HG02938 (cell line): ENCODE data around the gene NPEPL1.

Experiments
- ATAC-seq: cut with Tn5 transposase; IDR thresholded peaks from one replicate; pipeline ENCODE4 v1.9.1; 2021; ENCODE audit warnings: mild to moderate bottlenecking, moderate library complexity; ENCODE audit not compliant: unreplicated experiment

Gene NPEPL1

DNA sequence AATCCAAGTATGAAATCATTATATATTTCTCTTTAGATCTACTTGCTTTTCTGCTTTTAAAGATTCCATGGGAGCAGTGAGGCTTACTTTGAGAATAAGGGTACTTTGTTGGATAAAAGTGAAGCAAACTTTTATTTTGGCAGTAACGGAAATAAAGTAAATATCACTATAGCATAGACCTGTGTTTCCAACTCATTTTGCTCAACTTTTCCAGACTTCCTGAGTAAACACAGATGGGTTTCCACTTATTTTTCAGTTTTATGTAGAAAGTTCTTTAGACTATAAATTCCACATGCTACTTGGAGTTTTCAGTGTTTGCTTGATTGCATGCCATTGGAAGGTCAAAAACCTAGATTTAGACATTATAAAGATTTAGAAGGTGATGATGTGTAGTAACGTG lies 35.3 kb upstream of the NPEPL1 start:
- no peak for ATAC-seq

- no peak for ATAC-seq
Measured at GRCh38 chr20:58657986-58658385, 34.6 kb upstream of the NPEPL1 start.

DNA sequence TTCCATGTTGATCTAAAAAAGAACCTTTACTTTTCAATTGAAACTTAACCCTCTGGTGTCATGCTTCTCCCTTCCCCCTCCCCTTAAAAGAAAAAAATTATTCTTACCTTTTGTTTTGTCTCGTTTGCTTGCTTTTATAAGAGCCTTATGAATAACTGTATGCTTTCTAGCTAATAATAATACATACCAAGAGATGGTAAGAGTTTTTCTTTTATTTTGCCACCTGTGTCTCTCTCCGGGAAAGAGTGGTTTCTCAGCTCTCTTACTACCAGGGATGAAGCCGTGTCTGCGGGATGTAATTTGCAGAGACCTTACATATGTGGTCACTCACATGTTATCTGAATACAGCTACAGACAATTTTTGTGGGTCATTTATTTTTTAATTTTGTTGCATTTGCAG lies 33.8 kb upstream of the NPEPL1 start:
- no peak for ATAC-seq

- no peak for ATAC-seq
Measured at GRCh38 chr20:58659841-58660240, 32.8 kb upstream of the NPEPL1 start.

GRCh38 chr20:58660855-58661597 lies 31.6 kb upstream of the NPEPL1 start:
- ATAC-seq, result no peak

DNA sequence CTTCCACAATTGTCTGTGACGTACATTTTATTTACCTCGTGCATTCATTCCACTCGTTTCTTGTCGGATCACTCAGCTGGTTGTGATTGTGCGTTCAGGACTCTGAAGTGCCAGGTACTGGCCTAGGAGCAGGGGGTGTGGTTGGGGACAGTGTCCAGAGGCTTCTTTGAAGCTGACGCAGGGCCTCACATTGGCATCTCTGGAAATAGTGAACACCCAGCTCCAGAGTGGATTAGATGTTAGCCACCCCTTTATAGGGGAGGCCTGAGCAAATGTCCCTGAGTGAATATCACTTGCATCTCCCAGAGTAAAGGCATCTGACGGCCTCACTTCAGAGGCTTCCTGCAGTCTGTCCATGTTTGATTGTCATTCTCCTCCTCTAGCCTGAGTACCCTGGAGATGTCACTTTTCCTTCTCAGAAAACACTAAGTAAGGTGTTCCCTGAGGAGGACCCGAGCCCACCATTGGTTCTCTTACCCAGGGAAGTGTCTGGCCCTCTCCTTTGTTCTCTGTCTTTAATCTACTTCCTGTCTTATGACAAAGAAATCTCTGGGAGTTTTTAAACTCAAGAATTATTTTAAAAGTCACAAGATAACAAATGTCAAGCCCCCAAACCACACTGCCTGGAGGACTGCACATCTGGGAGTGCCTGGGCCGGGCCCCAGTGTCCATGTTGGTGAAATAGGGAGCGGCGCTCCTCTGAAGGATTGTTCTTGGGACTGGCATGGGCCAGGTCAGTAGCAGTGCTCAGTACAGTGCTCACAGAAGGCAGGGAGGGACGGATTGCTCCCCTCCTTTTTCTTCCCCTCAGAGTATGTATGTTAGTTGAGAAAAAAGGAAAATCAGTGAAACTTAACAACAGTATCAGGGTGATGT lies 30.8 kb upstream of the NPEPL1 start:
- no peak for ATAC-seq

GRCh38 chr20:58664331-58664730 lies 28.3 kb upstream of the NPEPL1 start:
- no peak for ATAC-seq

DNA sequence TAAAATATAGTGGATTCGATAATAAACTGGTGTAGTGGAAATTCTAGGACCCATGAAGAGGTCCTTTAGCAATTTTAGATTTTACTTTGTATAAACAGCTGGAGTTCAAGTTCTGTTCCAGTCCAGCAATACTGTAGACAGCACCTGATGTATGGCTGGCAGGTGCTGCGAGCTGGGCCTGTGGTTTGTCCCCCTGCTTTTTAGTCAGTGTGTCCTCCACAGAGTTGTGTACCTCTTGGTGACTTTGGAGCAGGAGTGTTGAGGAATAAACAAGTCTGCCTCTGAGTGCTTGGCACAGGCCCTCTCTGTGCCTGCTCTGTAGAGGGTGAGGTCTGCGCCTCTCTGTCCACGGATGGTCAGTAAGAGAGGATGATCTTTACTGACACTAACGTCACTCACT lies 27.7 kb upstream of the NPEPL1 start:
- no peak for ATAC-seq

DNA sequence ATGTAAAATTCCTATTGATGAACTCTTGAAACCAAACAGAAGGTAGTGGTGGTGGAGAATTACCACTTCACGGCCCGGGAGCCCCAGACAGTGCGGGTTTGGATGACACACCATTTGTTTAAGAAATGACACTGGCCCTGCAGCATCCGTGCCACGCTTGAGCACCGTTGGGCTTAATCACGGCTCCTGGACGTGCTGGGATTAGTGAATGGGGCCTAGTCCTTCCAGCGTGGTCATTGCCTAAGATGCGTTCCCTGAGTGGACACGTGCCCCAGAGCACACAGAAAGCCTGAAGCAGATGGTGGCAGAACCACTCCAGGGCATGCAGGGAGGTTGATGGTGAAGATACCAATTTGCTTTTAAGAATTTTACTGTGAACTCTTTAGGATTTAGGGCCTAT lies 27.0 kb upstream of the NPEPL1 start:
- no peak for ATAC-seq

- ATAC-seq, result no peak
Measured at GRCh38 chr20:58666702-58667101, 25.9 kb upstream of the NPEPL1 start.

DNA sequence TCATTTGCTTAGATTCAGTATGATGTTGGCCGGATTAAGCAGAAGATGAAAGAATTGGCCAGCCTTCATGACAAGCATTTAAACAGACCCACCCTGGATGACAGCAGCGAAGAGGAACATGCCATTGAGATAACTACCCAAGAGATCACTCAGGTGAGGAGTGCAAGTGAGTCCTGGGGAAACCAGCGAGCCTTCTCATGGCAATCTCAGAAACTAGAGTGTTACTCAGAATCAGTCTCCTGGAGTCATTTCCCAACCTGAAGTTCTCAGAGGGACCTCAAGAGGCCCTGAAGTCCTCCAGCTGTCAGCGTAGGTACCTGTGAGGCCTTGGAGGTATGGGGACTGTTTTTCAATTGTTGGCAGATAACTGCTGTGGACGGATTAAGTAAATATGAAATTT lies 24.6 kb upstream of the NPEPL1 start:
- no peak for ATAC-seq

DNA sequence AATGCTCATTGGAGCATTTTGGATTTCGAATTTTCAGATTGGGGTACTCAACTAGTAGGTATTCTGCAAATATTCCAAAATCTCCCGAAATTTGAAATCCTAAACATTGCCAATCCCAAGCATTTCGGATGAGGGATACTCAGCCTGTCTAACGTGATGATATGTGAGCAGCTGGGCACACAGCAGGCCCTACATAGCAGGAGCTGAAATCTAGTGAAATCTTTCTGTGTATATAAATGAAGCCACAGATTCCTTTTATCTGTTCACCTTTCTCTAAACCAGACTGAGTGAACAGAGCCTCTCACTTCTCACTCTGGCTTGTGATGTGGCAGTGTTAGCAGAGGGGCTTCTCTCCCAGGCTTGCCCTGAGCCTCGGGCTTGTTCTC lies 23.7 kb upstream of the NPEPL1 start:
- ATAC-seq, result no peak

DNA sequence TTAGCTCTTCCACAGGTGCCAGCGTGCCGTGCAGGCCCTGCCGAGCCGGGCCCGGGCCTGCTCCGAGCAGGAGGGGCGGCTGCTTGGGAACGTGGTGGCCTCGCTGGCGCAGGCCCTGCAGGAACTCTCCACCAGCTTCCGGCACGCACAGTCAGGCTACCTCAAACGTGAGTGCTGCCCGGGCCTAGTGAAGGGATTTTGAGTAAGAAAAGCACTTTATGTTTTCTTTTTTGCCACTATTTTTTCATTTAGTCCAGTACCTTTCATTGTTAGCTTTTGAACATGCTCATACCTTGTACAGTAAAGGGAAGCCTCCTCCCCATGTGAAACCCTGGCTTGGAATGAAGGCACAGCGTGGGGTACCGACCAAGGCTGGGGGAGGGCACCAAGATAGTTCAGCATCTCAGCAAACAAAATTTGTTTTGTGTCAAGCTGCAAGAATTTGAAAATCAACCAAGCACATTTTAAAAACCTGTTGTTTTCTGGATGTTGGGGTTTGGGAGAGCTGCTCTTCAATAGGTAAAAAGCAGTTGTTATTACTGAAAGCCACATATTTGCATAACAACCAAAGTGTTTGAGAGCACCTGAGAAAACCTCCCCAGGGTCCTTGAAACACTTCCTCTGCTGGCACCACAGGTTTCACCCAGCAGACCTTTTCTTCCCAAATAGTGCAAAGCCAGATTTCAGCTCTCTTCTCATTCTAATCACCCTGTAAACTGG lies 23.2 kb upstream of the NPEPL1 start:
- peak; percentile 70 for ATAC-seq

GRCh38 chr20:58670102-58670501 lies 22.5 kb upstream of the NPEPL1 start:
- ATAC-seq, result no peak

DNA sequence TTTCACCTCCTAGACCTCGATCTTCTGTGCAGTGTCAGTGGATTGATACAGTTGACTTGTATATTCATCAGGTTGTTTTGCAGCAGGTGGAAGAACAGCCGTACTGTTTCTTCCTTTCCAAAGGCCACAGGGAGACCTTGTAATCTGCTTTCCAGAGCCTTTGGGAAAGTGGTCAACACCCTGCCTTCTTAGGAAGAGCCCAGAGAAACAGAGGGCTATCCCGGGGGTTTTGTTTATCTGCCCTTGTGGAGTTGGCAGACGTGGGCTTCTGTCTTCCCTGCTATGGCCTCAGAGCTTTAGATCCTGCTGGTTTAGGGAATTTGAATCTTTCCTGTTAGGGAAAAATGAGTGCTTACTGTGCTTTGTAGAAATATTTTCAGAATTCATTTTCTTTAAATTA lies 21.9 kb upstream of the NPEPL1 start:
- ATAC-seq, result no peak

GRCh38 chr20:58673119-58673518 lies 19.5 kb upstream of the NPEPL1 start:
- ATAC-seq, result no peak

DNA sequence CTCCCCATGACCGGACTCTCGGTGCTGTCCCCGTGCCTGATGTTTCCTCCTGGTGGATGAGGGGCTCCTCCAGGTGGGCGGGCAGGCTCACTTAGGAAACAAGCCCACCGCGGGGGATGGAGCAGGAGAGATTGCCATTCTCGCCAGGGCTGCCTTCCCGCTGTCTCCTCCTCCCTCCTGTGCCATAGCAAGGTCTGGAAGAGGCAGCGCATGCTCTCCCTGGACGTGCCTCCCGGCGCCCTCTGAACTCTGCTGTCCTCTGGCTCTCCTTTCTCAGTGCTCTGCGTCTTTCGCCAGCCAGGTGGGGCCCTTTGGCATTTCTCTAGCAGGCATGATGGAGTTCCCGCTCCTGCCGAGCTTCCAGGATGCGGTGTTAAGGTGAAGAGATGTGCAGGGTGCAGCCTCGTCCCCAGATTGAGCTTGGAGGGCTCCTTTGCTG lies 17.4 kb upstream of the NPEPL1 start:
- ATAC-seq, result no peak

GRCh38 chr20:58675641-58676040 lies 17.0 kb upstream of the NPEPL1 start:
- no peak for ATAC-seq

DNA sequence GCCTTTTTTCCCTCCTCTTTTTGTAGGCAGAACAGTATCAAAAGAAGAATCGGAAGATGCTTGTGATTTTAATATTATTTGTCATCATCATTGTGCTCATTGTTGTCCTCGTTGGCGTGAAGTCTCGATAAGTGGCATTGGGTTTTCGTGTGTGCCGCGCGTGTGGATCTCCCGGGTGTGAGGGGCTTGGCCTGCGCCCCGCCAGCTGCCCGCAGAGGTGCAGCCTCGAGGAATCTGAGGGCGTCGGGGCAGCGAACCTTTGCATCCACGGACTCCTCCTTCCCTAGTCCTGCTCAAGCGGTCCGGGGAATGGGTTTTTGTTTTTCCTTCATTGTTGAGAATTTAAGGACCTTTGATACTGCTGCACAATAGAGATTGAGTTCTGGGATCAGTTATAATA lies 16.4 kb upstream of the NPEPL1 start:
- no peak for ATAC-seq

DNA sequence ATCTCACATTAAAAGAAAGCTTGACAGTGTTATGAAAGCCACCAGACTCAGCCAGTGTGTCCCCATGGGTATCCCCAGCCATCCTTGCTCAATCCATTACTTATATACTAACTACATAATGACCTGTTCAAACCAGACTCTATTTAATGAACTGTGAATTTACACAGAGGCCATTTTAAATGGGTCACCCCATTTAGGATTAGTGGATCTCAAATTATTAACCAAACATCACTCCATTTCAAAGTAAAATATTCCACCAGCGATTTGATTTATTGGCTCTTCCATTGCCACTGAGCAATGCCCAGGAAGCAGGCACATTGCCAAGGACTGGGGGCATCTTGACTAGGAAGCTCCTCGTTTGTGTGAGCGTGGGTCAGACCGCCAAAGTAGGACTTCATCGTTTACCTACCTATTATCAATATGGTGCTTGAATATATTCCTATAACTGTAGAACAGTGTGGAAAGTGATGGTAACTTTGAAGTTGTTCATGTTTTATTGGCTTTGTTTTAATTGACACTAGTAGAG lies 15.5 kb upstream of the NPEPL1 start:
- no peak for ATAC-seq

DNA sequence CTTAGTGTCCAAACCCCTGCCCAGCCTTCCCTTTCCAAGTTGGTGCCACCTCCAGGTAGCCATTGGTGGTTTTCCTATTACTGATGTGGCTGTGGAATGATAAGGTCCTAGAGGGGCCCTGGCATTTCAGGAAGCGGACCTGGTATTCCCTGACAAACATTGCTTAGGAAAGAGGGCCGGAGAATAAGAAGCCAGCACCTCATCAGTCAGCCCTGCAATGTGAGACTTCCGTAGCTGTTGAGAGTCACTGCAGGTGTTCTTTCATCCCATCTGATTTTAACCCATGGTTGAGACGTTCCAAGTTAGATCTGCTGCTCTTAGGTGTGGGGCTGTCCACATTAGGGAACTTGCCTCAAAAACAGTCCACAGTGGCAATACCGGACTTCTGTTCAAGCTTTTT lies 14.8 kb upstream of the NPEPL1 start:
- ATAC-seq, result no peak
